Sigmoid colon (tissue), 7 donors: ENCODE measurements around the gene TTYH3. TPM values are rescaled to one million over a fixed set of nuclear protein-coding genes. Genes with fewer than 3 reads are reported as not detected.

Experiments used
- DNase-seq: peaks from one replicate; pipeline ENCODE4 v3.0.0-alpha.2; 2019
- H3K27ac ChIP-seq, 4 donors: fragments of 200-600 bp; sonication (generic); one replicate each; pipeline ENCODE4 v1.5.1; 2016 to 2019; ENCODE audit warnings: mild to moderate bottlenecking in 1 of 4
- H3K27me3 ChIP-seq, 3 donors: fragments of 200-600 bp; sonication (generic); one replicate each; pipeline ENCODE4 v1.5.1; 2019; ENCODE audit warnings: mild to moderate bottlenecking in 1 of 3
- H3K36me3 ChIP-seq, 4 donors: fragments of 200-600 bp; sonication (generic); one replicate each; pipeline ENCODE4 v1.5.1; 2016 to 2019
- H3K4me1 ChIP-seq, 4 donors: fragments of 200-600 bp; sonication (generic); one replicate each; pipeline ENCODE4 v1.5.1; 2017 to 2019
- H3K4me3 ChIP-seq, 4 donors: fragments of 200-600 bp; sonication (generic); one replicate each; pipeline ENCODE4 v1.5.1; 2017 to 2019; ENCODE audit warnings: mild to moderate bottlenecking in 2 of 4, moderate library complexity in 1 of 4
- H3K9me3 ChIP-seq, 4 donors: fragments of 200-600 bp in 3 of 4; sonication (generic) in 3 of 4; one replicate each; pipeline versions ENCODE4 v1.5.1 to v1.6.1; 2013 to 2019
- CTCF ChIP-seq, 4 experiments: fragments of 450-650 bp in 3 of 4; fragments of 200-600 bp in 1 of 4; IDR thresholded peaks; one replicate each; pipeline ENCODE4 v1.5.1; 2016 to 2019; ENCODE audit warnings: antibody characterized with exemption in 4 of 4, mild to moderate bottlenecking in 3 of 4, moderate library complexity in 2 of 4
- EP300 ChIP-seq, 4 donors: sonication (generic); formaldehyde crosslinking; IDR thresholded peaks; one replicate each; pipeline ENCODE4 v1.6.1; 2017; ENCODE audit warnings: antibody characterized with exemption in 4 of 4
- POLR2A ChIP-seq, 2 donors: fragments of 450-650 bp; IDR thresholded peaks; one replicate each; pipeline ENCODE4 v1.6.1; 2016; ENCODE audit warnings: antibody characterized with exemption in 2 of 2, mild to moderate bottlenecking in 2 of 2, moderate library complexity in 2 of 2
- POLR2AphosphoS5 ChIP-seq, 4 donors: sonication (generic); formaldehyde crosslinking; IDR thresholded peaks; one replicate each; pipeline ENCODE4 v1.6.1; 2017; ENCODE audit warnings: antibody characterized with exemption in 4 of 4
- WGBS, 2 donors: extraction: QIAGEN DNeasy Blood & Tissue Kit; methylation state at CpG; one replicate each; pipeline ENCODE4 v1.1.7; 2013; 5-methylcytosine and 5-hydroxymethylcytosine counted together
- intact Hi-C: fragments of 100-400 bp; cut with DNase I; formaldehyde crosslinking; loops from one replicate; pipeline ENCODE4 v1.15.1; 2023
- polyA plus RNA-seq, 3 donors: library from polyadenylated mRNA; stranded (reverse); fragments of 200-250 nt; gene quantifications; one replicate each; pipeline ENCODE4 v1.2.3, GENCODE V29; 2013
- total RNA-seq, 4 donors: library from RNA; depleted of rRNA; stranded (reverse); fragments of >200 nt; gene quantifications; one replicate each; pipeline ENCODE4 v1.1.0, GENCODE V29; 2016
- donor health status: healthy with polysubstance abuse.
- donor health status: Bipolar disorder and iron deficiency.
- donor health status: healthy.

Gene TTYH3
- total and polyA plus RNA-seq, 7 donors: 5.4 to 41.7 (median 15.3) TPM

- H3K4me3 ChIP-seq: no peak overlapping the region
- DNase-seq: peak; percentile 83
- peak overlapping the region; percentile 57 to 74 (median 72) for H3K27ac ChIP-seq
- TF ChIP-seq EP300 (IDR thresholded peaks at IDR 0.05) (no peak), POLR2A (IDR thresholded peaks at IDR 0.05) (no peak), CTCF (IDR thresholded peaks at IDR 0.05) (no peak), POLR2AphosphoS5 (IDR thresholded peaks at IDR 0.05) (peak in 3 of 4 donors; percentile 16 to 55 (median 39))
- H3K9me3 ChIP-seq: no peaks in the 10 kb centered on the region
- H3K4me1 ChIP-seq: peaks cover 0 to 35% (median 30%) of the 10 kb centered on the region in 4 donors
- intact Hi-C loops: no loop called here
- H3K27me3 ChIP-seq: no peaks in the 10 kb centered on the region
- 76 to 86% methylated on average over 20 of the region's 20 CpGs for WGBS, 2 donors
- H3K36me3 ChIP-seq: no peaks in the 10 kb centered on the region
Measured at GRCh38 chr7:2626498-2627117, 5.2 kb upstream of the TTYH3 start.

- Histone ChIP-seq H3K4me1 (peaks cover 0 to 30% (median 25%) of the 10 kb centered on the region in 4 donors), H3K27ac (peak overlapping the region; percentile 57 to 74 (median 72)), H3K27me3 (no peaks in the 10 kb centered on the region), H3K36me3 (no peaks in the 10 kb centered on the region), H3K9me3 (no peaks in the 10 kb centered on the region), H3K4me3 (no peak overlapping the region)
- intact Hi-C loops: no loop called here
- no peak for TF ChIP-seq POLR2A (IDR thresholded peaks at IDR 0.05)
- TF ChIP-seq EP300 (IDR thresholded peaks at IDR 0.05): no peak
- TF ChIP-seq CTCF (IDR thresholded peaks at IDR 0.05): no peak
- no peak for TF ChIP-seq POLR2AphosphoS5 (IDR thresholded peaks at IDR 0.05)
- DNase-seq: no peak
- 68 to 84% methylated on average over 9 of the region's 9 CpGs for WGBS, 2 donors
Measured at GRCh38 chr7:2627258-2628129, 4.3 kb upstream of the TTYH3 start.

DNA sequence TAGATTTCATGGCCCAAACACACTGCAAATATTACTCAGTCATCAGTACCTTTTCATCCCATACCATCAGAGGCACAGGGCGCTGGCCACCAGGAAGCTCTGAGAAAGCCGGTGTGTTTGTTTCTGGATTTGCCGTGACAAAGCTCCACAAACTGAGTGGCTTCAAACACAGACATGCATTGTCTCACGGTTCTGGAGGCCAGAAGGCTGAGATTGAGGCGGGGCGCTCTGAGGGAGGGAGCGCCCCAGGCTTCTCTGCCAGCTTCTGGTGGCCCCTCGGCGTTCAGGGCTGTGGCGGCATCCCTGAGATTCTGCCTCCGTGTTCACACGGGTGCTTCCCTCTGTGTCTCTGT is 3.7 kb upstream of the TTYH3 start:
- intact Hi-C loops: no loop called here
- DNase-seq: no peak

GRCh38 chr7:2628891-2629290 is 2.9 kb upstream of the TTYH3 start:
- Histone ChIP-seq H3K4me1 (peaks cover 0 to 36% (median 33%) of the 10 kb centered on the region in 4 donors), H3K27ac (no peak overlapping the region), H3K4me3 (no peak overlapping the region), H3K36me3 (no peaks in the 10 kb centered on the region), H3K27me3 (no peaks in the 10 kb centered on the region), H3K9me3 (no peaks in the 10 kb centered on the region)
- no peak for TF ChIP-seq EP300 (IDR thresholded peaks at IDR 0.05)
- TF ChIP-seq CTCF (IDR thresholded peaks at IDR 0.05): no peak
- no peak for TF ChIP-seq POLR2AphosphoS5 (IDR thresholded peaks at IDR 0.05)
- TF ChIP-seq POLR2A (IDR thresholded peaks at IDR 0.05): no peak
- WGBS, 2 donors: 89 to 97% methylated on average over 7 of the region's 7 CpGs
- intact Hi-C loops: no loop called here
- DNase-seq: no peak

More for the DNA sequence above, 3.7 kb upstream of the TTYH3 start:
- H3K4me1 ChIP-seq: peaks cover 0 to 30% (median 26%) of the 10 kb centered on the region in 4 donors
- no peaks in the 10 kb centered on the region for H3K36me3 ChIP-seq
- H3K27ac ChIP-seq: no peak overlapping the region
- no peaks in the 10 kb centered on the region for H3K27me3 ChIP-seq
- 24 to 74% methylated on average over 12 of the region's 12 CpGs for WGBS, 2 donors
- no peak overlapping the region for H3K4me3 ChIP-seq
- no peaks in the 10 kb centered on the region for H3K9me3 ChIP-seq
- no peak for TF ChIP-seq POLR2AphosphoS5 (IDR thresholded peaks at IDR 0.05)
- TF ChIP-seq EP300 (IDR thresholded peaks at IDR 0.05): no peak
- TF ChIP-seq POLR2A (IDR thresholded peaks at IDR 0.05): no peak
